Transverse colon (tissue), 4 donors: ENCODE results near the gene WDFY3. TPM values are rescaled to one million over a fixed set of nuclear protein-coding genes. Genes with fewer than 3 reads are reported as not detected.

Experiments used
- DNase-seq: peaks from one replicate; pipeline ENCODE4 v3.0.0-alpha.2; 2019
- H3K27ac ChIP-seq, 4 donors: fragments of 200-600 bp; sonication (generic); 2 replicates each; pipeline ENCODE4 v1.5.1; 2016 to 2018; ENCODE audit warnings: inconsistent platforms in 4 of 4
- H3K27me3 ChIP-seq: fragments of 200-600 bp; sonication (generic); 2 replicates; pipeline ENCODE4 v1.5.1; 2017; ENCODE audit warnings: inconsistent platforms
- H3K36me3 ChIP-seq, 4 donors: fragments of 200-600 bp; sonication (generic); 2 replicates each; pipeline ENCODE4 v1.5.1; 2017 to 2019; ENCODE audit warnings: inconsistent platforms in 4 of 4
- H3K4me1 ChIP-seq, 4 donors: fragments of 200-600 bp; sonication (generic); 2 replicates each; pipeline ENCODE4 v1.5.1; 2017 to 2020; ENCODE audit warnings: inconsistent platforms in 4 of 4
- H3K4me3 ChIP-seq, 4 donors: fragments of 200-600 bp; sonication (generic); 1 replicate in 1 of 4; 2 replicates in 3 of 4; pipeline versions ENCODE4 v1.5.1 to v1.6.1; 2017 to 2019; ENCODE audit warnings: inconsistent platforms in 4 of 4
- H3K9me3 ChIP-seq, 2 donors: fragments of 200-600 bp; sonication (generic); 2 replicates each; pipeline ENCODE4 v1.5.1; 2017 to 2019; ENCODE audit warnings: inconsistent platforms in 2 of 2
- EP300 ChIP-seq: sonication (generic); formaldehyde crosslinking; IDR thresholded peaks from one replicate; pipeline ENCODE4 v1.6.1; 2017; ENCODE audit warnings: antibody characterized with exemption, low read depth
- POLR2A ChIP-seq: fragments of 450-650 bp; IDR thresholded peaks from one replicate; pipeline ENCODE4 v1.6.1; 2016; ENCODE audit warnings: antibody characterized with exemption, mild to moderate bottlenecking, moderate library complexity
- POLR2AphosphoS5 ChIP-seq, 3 donors: sonication (generic); formaldehyde crosslinking; IDR thresholded peaks; one replicate each; pipeline ENCODE4 v1.6.1; 2016; ENCODE audit warnings: antibody characterized with exemption in 3 of 3
- WGBS, 2 donors: methylation state at CpG; one replicate each; pipeline ENCODE4 v1.1.5; 2018; ENCODE audit warnings: low coverage in 1 of 2; 5-methylcytosine and 5-hydroxymethylcytosine counted together
- in situ Hi-C, 4 donors: fragments of 200-750 bp; cut with MboI; loops; one replicate each; pipeline versions ENCODE4 v1.15.0 to v1.15.1; 2017; ENCODE audit warnings: low sequenced_read_pairs in 3 of 4, low pct_ligation_motif_present in 1 of 4, low pct_unique_long_range_greater_than_20kb in 1 of 4
- intact Hi-C: fragments of 100-400 bp; cut with DNase I; formaldehyde crosslinking; loops from one replicate; pipeline ENCODE4 v1.15.1; 2023; ENCODE audit warnings: low total_unique reads
- total RNA-seq, 4 donors: library from RNA; depleted of rRNA; stranded (reverse); fragments of >200 nt; gene quantifications; one replicate each; pipeline ENCODE4 v1.1.0, GENCODE V29; 2016
- TF ChIP-seq, protein P1 (sequence below), 5 experiments: fragments of 200-600 bp in 3 of 5; fragments of 450-650 bp in 2 of 5; sonication (generic) in 3 of 5; IDR thresholded peaks; 1 replicate in 2 of 5; 2 replicates in 3 of 5; pipeline ENCODE4 v1.5.1; 2016 to 2017; ENCODE audit warnings: antibody characterized with exemption in 5 of 5, inconsistent platforms in 3 of 5, mild to moderate bottlenecking in 2 of 5, moderate library complexity in 1 of 5

The WDFY3 gene
- total RNA-seq, 4 donors from 2014 or later: 58.8 to 449 (median 69.2) TPM

DNA sequence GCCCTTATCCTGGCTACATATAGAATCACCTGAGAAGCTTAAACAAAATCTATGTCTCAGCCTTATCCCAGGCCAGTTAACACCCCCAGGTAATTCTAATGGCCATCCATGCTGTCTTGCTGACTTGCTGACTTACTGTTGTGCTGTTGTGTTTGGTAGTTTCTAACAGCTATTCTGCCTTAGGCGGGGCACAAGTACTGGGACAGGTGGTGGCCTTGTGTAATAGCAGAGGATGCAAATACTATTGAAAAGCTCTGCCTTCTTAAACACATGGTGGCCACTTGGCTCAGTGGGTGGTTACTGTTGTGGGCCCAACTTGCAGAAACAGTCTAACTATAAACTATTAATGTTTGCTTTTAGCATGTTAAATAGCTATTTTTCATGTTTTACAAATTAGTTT, 327.3 kb downstream of the WDFY3 start:
- Histone ChIP-seq H3K4me1 (no peaks in the 10 kb centered on the region), H3K4me3 (no peak overlapping the region), H3K9me3 (no peaks in the 10 kb centered on the region), H3K27ac (no peak overlapping the region), H3K27me3 (no peaks in the 10 kb centered on the region), H3K36me3 (peaks cover 0 to 15% (median 2%) of the 10 kb centered on the region in 4 donors)
- TF ChIP-seq, protein P1, sequence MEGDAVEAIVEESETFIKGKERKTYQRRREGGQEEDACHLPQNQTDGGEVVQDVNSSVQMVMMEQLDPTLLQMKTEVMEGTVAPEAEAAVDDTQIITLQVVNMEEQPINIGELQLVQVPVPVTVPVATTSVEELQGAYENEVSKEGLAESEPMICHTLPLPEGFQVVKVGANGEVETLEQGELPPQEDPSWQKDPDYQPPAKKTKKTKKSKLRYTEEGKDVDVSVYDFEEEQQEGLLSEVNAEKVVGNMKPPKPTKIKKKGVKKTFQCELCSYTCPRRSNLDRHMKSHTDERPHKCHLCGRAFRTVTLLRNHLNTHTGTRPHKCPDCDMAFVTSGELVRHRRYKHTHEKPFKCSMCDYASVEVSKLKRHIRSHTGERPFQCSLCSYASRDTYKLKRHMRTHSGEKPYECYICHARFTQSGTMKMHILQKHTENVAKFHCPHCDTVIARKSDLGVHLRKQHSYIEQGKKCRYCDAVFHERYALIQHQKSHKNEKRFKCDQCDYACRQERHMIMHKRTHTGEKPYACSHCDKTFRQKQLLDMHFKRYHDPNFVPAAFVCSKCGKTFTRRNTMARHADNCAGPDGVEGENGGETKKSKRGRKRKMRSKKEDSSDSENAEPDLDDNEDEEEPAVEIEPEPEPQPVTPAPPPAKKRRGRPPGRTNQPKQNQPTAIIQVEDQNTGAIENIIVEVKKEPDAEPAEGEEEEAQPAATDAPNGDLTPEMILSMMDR (IDR thresholded peaks at IDR 0.05): no peak
- TF ChIP-seq EP300 (no peak), POLR2AphosphoS5 (IDR thresholded peaks at IDR 0.05) (no peak), POLR2A (no peak)
- in situ Hi-C loops: no loop called here
- DNase-seq: no peak
- intact Hi-C loops: no loop called here
- WGBS, 2 donors: 88% methylated on average over 1 of the region's 1 CpG; no CpG with 5 or more reads in 1 of the 2 donors

- in situ Hi-C loops: no loop called here
- no peak overlapping the region for H3K4me3 ChIP-seq
- no peak overlapping the region for H3K27ac ChIP-seq
- no peak for DNase-seq
- intact Hi-C loops: no loop called here
- peaks cover 0 to 15% (median 2%) of the 10 kb centered on the region in 4 donors for H3K36me3 ChIP-seq
- TF ChIP-seq EP300 (no peak), POLR2AphosphoS5 (IDR thresholded peaks at IDR 0.05) (no peak)
- TF ChIP-seq, protein P1 (IDR thresholded peaks at IDR 0.05): no peak
- no peaks in the 10 kb centered on the region for H3K4me1 ChIP-seq
- H3K9me3 ChIP-seq: no peaks in the 10 kb centered on the region
- H3K27me3 ChIP-seq: no peaks in the 10 kb centered on the region
Measured at GRCh38 chr4:84638092-84638491, 328.4 kb downstream of the WDFY3 start.

GRCh38 chr4:84634961-84635360, 331.5 kb downstream of the WDFY3 start:
- Histone ChIP-seq H3K9me3 (no peaks in the 10 kb centered on the region), H3K36me3 (peaks cover 0 to 4% (median 0%) of the 10 kb centered on the region in 4 donors), H3K4me3 (no peak overlapping the region), H3K4me1 (no peaks in the 10 kb centered on the region), H3K27ac (no peak overlapping the region), H3K27me3 (no peaks in the 10 kb centered on the region)
- DNase-seq: no peak
- in situ Hi-C loops (no loop called here), intact Hi-C loops (no loop called here)
- WGBS, 2 donors: 78 to 90% methylated on average over 1 of the region's 1 CpG
- TF ChIP-seq, protein P1 (IDR thresholded peaks at IDR 0.05): no peak
- TF ChIP-seq POLR2A (no peak), EP300 (no peak), POLR2AphosphoS5 (IDR thresholded peaks at IDR 0.05) (no peak)

GRCh38 chr4:84632092-84632491, 334.4 kb downstream of the WDFY3 start:
- peaks cover 0 to 1% (median 0%) of the 10 kb centered on the region in 4 donors for H3K36me3 ChIP-seq
- no peaks in the 10 kb centered on the region for H3K9me3 ChIP-seq
- in situ Hi-C loops: no loop called here
- no peaks in the 10 kb centered on the region for H3K4me1 ChIP-seq
- no peak overlapping the region for H3K27ac ChIP-seq
- intact Hi-C loops: no loop called here
- H3K27me3 ChIP-seq: no peaks in the 10 kb centered on the region
- WGBS, 2 donors: 88 to 94% methylated on average over 2 of the region's 2 CpGs
- DNase-seq: no peak
- no peak overlapping the region for H3K4me3 ChIP-seq
- TF ChIP-seq, protein P1 (IDR thresholded peaks at IDR 0.05): no peak
- no peak for TF ChIP-seq EP300
- TF ChIP-seq POLR2A: no peak
- TF ChIP-seq POLR2AphosphoS5 (IDR thresholded peaks at IDR 0.05): no peak
